ENCODE data around the gene SCYL3. TPM values are rescaled to one million over a fixed set of nuclear protein-coding genes. Genes with fewer than 3 reads are reported as not detected.

SCYL3 gene
- polyA plus RNA-seq, 1 of the 3 experiments (the other 2 are of a cell fraction) = 5.9 TPM

- no peak for TF ChIP-seq SIN3A (IDR thresholded peaks at IDR 0.05; ENCODE audit: borderline replicate concordance, low read depth, low read length)
- TF ChIP-seq RAD21 (IDR thresholded peaks at IDR 0.05; ENCODE audit: low read length) = no peak
- no peak for TF ChIP-seq REST (IDR thresholded peaks at IDR 0.05; ENCODE audit: low read depth, low read length)
- peak; percentile 33 to 89; a peak in 2 of 4 replicates for TF ChIP-seq EP300 (IDR thresholded peaks at IDR 0.05; ENCODE audit: borderline replicate concordance in 1 of 2, low read depth in 1 of 2, low read length in 1 of 2)
- TF ChIP-seq FOXJ3 (CRISPR knock-in tag; IDR thresholded peaks at IDR 0.05) = no peak
Observed at GRCh38 chr1:169874229-169874628, 19.5 kb downstream of the SCYL3 start (continued).

- Histone ChIP-seq H4K20me1 (ENCODE audit: insufficient read depth) (no peaks in the 10 kb centered on the region), H3K9ac (peak overlapping the region; percentile 22; the same call in 1 of the 2 replicates), H3K27ac (ENCODE audit: low read depth in 2 of 2, low read length in 1 of 2) (peak overlapping the region; percentile 80 to 83; a peak in 3 of 4 replicates), H3F3A (replicated peaks; ENCODE audit: insufficient read depth) (peaks cover 47% of the 10 kb centered on the region), H3K27me3 (ENCODE audit: insufficient read depth) (no peaks in the 10 kb centered on the region), H3K9me2 (no peaks in the 10 kb centered on the region), H3K4me2 (peak overlapping the region; percentile 50; the same call in 1 of the 2 replicates), H3K79me2 (ENCODE audit: insufficient read depth) (peaks cover 26% of the 10 kb centered on the region), H3K4me1 (ENCODE audit: control insufficient read depth in 1 of 2, insufficient read depth in 2 of 2, low read depth in 1 of 2, low read length in 1 of 2) (peaks cover 3 to 30% of the 10 kb centered on the region in 2 experiments; a peak in 3 of 4 replicates), H3K9me3 (no peaks in the 10 kb centered on the region), H2AFZ (ENCODE audit: low read depth) (no peak overlapping the region), H3K4me3 (ENCODE audit: low read depth in 2 of 2, low read length in 1 of 2) (no peak overlapping the region), H3K36me3 (replicated peaks in 1 of 2; ENCODE audit: control insufficient read depth in 1 of 2, insufficient read depth in 2 of 2, low read length in 1 of 2) (peaks cover 64 to 67% of the 10 kb centered on the region in 2 experiments)
- ChIA-PET CTCF (interaction anchor here (1.4 kb wide), 1 partner anchor 20 kb away, joined by 4 read pairs; the partner anchor contains the start of gene SCYL3), POLR2A (no interaction called here)
- DNase-seq = no peak
- WGBS (ENCODE audit: low lambda C conversion rate) = 63% methylated on average over 3 of the region's 3 CpGs
- no peak for TF ChIP-seq TAF1 (IDR thresholded peaks at IDR 0.05; ENCODE audit: borderline replicate concordance, low read depth, low read length)
- no peak for TF ChIP-seq CHD2 (IDR thresholded peaks at IDR 0.05; ENCODE audit: low read length, partially characterized antibody)
- no peak for TF ChIP-seq MEF2A (IDR thresholded peaks at IDR 0.05; ENCODE audit: borderline replicate concordance, low read depth)
- TF ChIP-seq ELF1 (IDR thresholded peaks at IDR 0.05) = no peak
- TF ChIP-seq RCOR1 (IDR thresholded peaks at IDR 0.05; ENCODE audit: low read length) = no peak
- TF ChIP-seq, protein P1, sequence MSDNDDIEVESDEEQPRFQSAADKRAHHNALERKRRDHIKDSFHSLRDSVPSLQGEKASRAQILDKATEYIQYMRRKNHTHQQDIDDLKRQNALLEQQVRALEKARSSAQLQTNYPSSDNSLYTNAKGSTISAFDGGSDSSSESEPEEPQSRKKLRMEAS (IDR thresholded peaks at IDR 0.05; ENCODE audit: low read depth) = 0 out of 2 replicates have a peak, but pooled peaks have one; percentile 8
- TF ChIP-seq PBX3 (IDR thresholded peaks at IDR 0.05) = peak; percentile 82
- TF ChIP-seq GABPA (IDR thresholded peaks at IDR 0.05; ENCODE audit: low read depth) = no peak
- TF ChIP-seq POLR2AphosphoS5 (IDR thresholded peaks at IDR 0.05; ENCODE audit: low read depth, low read length) = peak; percentile 40; the same call in 1 of the 2 replicates
- TF ChIP-seq REST (IDR thresholded peaks at IDR 0.05; ENCODE audit: low read depth, low read length) = no peak
- no peak for TF ChIP-seq RXRA (IDR thresholded peaks at IDR 0.05; ENCODE audit: borderline replicate concordance, low read depth)
- no peak for TF ChIP-seq YY1 (IDR thresholded peaks at IDR 0.05; ENCODE audit: low read depth)
- TF ChIP-seq NRF1 (IDR thresholded peaks at IDR 0.05; ENCODE audit: low read depth, low read length) = no peak
- TF ChIP-seq RFX5 (IDR thresholded peaks at IDR 0.05; ENCODE audit: low read length) = no peak
- no peak for TF ChIP-seq GATA2 (CRISPR knock-in tag; IDR thresholded peaks at IDR 0.05)
- no peak for TF ChIP-seq EZH2phosphoT487 (IDR thresholded peaks at IDR 0.05; ENCODE audit: borderline replicate concordance, low read depth)
- no peak for TF ChIP-seq FOXJ3 (CRISPR knock-in tag; IDR thresholded peaks at IDR 0.05)
- peak; percentile 80 for TF ChIP-seq TCF12 (IDR thresholded peaks at IDR 0.05)
- TF ChIP-seq FOXM1 (IDR thresholded peaks at IDR 0.05; ENCODE audit: low read depth) = peak; percentile 37; the same call in 1 of the 2 replicates
- TF ChIP-seq, protein P2, sequence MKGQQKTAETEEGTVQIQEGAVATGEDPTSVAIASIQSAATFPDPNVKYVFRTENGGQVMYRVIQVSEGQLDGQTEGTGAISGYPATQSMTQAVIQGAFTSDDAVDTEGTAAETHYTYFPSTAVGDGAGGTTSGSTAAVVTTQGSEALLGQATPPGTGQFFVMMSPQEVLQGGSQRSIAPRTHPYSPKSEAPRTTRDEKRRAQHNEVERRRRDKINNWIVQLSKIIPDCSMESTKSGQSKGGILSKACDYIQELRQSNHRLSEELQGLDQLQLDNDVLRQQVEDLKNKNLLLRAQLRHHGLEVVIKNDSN (IDR thresholded peaks at IDR 0.05; ENCODE audit: borderline replicate concordance, low read depth) = no peak
Observed at GRCh38 chr1:169873582-169874199, 20.0 kb downstream of the SCYL3 start.

Measured in SK-N-SH (cell line).